GM21447 (cell line): ENCODE data around the gene ESR1.

ENCODE experiments used
- ATAC-seq: cut with Tn5 transposase; IDR thresholded peaks from one replicate; pipeline ENCODE4 v1.9.1; 2021; ENCODE audit not compliant: unreplicated experiment

Gene ESR1

GRCh38 chr6:151807513-151808370 lies at the start of gene ESR1:
TSS of gene ESR1 (plus strand) at chr6:151807682. CDS start at chr6:151807913, 231 bp downstream.
- no peak for ATAC-seq

- no peak for ATAC-seq
These were observed 47.0 kb upstream of the ESR1 start for GRCh38 chr6:151760486-151760885.

- no peak for ATAC-seq
These were observed 45.6 kb upstream of the ESR1 start for GRCh38 chr6:151761851-151762250.

GRCh38 chr6:151762817-151763216 lies 44.7 kb upstream of the ESR1 start:
- no peak for ATAC-seq

- ATAC-seq = no peak
These were observed 44.2 kb upstream of the ESR1 start for GRCh38 chr6:151763303-151763702.

- ATAC-seq = peak; percentile 84
These were observed 43.4 kb upstream of the ESR1 start for GRCh38 chr6:151763938-151764680.

GRCh38 chr6:151765444-151765886 lies 42.0 kb upstream of the ESR1 start:
- peak; percentile 63 for ATAC-seq

- ATAC-seq = no peak
These were observed 35.0 kb upstream of the ESR1 start for GRCh38 chr6:151772446-151772845.

- ATAC-seq = no peak
These were observed 34.1 kb upstream of the ESR1 start for GRCh38 chr6:151773382-151773781.

GRCh38 chr6:151782560-151782959 lies 24.9 kb upstream of the ESR1 start:
- ATAC-seq = no peak

- no peak for ATAC-seq
These were observed 23.8 kb upstream of the ESR1 start for GRCh38 chr6:151783692-151784091.

GRCh38 chr6:151784441-151785214 lies 22.9 kb upstream of the ESR1 start:
- ATAC-seq = no peak

GRCh38 chr6:151796842-151797530 lies 10.5 kb upstream of the ESR1 start:
- ATAC-seq = no peak

GRCh38 chr6:151803743-151804142 lies 3.7 kb upstream of the ESR1 start:
- no peak for ATAC-seq

- ATAC-seq = no peak
These were observed 2.7 kb upstream of the ESR1 start for GRCh38 chr6:151804585-151805285.

- no peak for ATAC-seq
These were observed 2.1 kb upstream of the ESR1 start for GRCh38 chr6:151805286-151805840.

- no peak for ATAC-seq
These were observed 547 bp upstream of the ESR1 start for GRCh38 chr6:151806757-151807512.

- no peak for ATAC-seq
These were observed 1.1 kb downstream of the ESR1 start for GRCh38 chr6:151808371-151809241.
